ENCODE data around the gene TMEM238.

GRCh38 chr19:55358943-55359908 is 24.9 kb downstream of the TMEM238 start:
- TF ChIP-seq NR2F2 (IDR thresholded peaks at IDR 0.05) (no peak), CTCF (IDR thresholded peaks at IDR 0.05; ENCODE audit: low read depth, low read length, missing input control) (no peak), MAX (IDR thresholded peaks at IDR 0.05) (no peak), GABPA (IDR thresholded peaks at IDR 0.05 in 1 of 2, conservative IDR thresholded peaks at IDR 0.05 in 1 of 2) (no peak), YY1 (IDR thresholded peaks at IDR 0.05) (no peak), HNF4G (IDR thresholded peaks at IDR 0.05) (no peak), SP1 (IDR thresholded peaks at IDR 0.05) (no peak)
